GM21381 (cell line): ENCODE results near the gene CNTNAP3B.
"Not testable (repeated sequence)": the region's sequence is repeated elsewhere in the genome, so short reads cannot be mapped to it uniquely, and the experiment has no call there.

Experiments used
- ATAC-seq: cut with Tn5 transposase; IDR thresholded peaks from one replicate; pipeline ENCODE4 v1.9.1; 2021; ENCODE audit warnings: mild to moderate bottlenecking, moderate library complexity; ENCODE audit not compliant: unreplicated experiment

CNTNAP3B gene

GRCh38 chr9:41977965-41978600 is 151.1 kb downstream of the CNTNAP3B start:
- ATAC-seq, result not testable (repeated sequence)

- ATAC-seq, result not testable (repeated sequence)
These were observed 154.3 kb downstream of the CNTNAP3B start for GRCh38 chr9:41974906-41975305.

GRCh38 chr9:41953007-41953406 is 176.2 kb downstream of the CNTNAP3B start:
- not testable (repeated sequence) for ATAC-seq

GRCh38 chr9:41941738-41942137 is 187.5 kb downstream of the CNTNAP3B start:
- not testable (repeated sequence) for ATAC-seq

GRCh38 chr9:41938143-41938542 is 191.1 kb downstream of the CNTNAP3B start:
- ATAC-seq, result not testable (repeated sequence)

- ATAC-seq, result not testable (repeated sequence)
These were observed 193.5 kb downstream of the CNTNAP3B start for GRCh38 chr9:41935727-41936126.

GRCh38 chr9:41929172-41929571 is 200.1 kb downstream of the CNTNAP3B start:
- not testable (repeated sequence) for ATAC-seq

- not testable (repeated sequence) for ATAC-seq
These were observed 211.9 kb downstream of the CNTNAP3B start for GRCh38 chr9:41917374-41917773.

GRCh38 chr9:41905488-41905887 is 223.7 kb downstream of the CNTNAP3B start:
- ATAC-seq, result not testable (repeated sequence)

- ATAC-seq, result not testable (repeated sequence)
These were observed 226.5 kb downstream of the CNTNAP3B start for GRCh38 chr9:41902762-41903161.

- not testable (repeated sequence) for ATAC-seq
These were observed 230.4 kb downstream of the CNTNAP3B start for GRCh38 chr9:41898720-41899343.

GRCh38 chr9:41874557-41874956 is 254.7 kb downstream of the CNTNAP3B start:
- ATAC-seq, result not testable (repeated sequence)

- ATAC-seq, result not testable (repeated sequence)
These were observed 273.8 kb downstream of the CNTNAP3B start for GRCh38 chr9:41855422-41855821.

GRCh38 chr9:41851848-41852740 is 277.1 kb downstream of the CNTNAP3B start:
- not testable (repeated sequence) for ATAC-seq

GRCh38 chr9:41847829-41848228 is 281.4 kb downstream of the CNTNAP3B start:
- not testable (repeated sequence) for ATAC-seq
